ENCODE measurements around the gene EPN3.

Gene EPN3

DNA sequence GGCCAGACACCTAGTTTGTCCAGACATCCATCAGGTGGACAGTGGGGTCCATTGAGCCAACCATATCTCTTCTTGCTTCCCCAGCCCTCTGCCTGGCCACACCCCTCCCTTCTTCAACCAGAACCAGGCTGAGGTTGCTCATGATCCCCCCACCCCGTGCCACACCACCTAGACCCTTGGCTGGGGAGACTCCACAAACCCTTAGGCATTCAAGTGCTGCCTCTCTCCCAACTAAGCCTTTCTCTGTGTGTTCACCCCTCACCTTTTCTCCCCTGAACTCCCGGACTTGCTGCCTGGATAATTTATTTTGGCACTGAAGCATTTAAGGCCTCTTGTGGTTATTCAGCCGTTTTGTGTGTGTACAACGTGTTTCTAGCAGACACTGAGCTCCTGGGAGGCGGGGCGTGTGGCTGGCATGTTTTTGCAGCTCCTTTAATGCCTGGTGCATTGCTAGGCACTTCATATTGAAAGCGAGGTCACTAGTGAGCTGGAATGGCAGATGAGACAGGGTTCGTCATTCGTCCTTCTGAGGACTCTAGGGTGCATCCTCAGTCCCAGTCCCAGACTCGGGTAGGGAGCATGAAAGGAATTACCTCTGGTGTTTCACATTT, 56.7 kb downstream of the EPN3 start:
- Mint-ChIP-seq H3K27ac (no peak overlapping the region), H3K9me3 (no peaks in the 10 kb centered on the region), H3K36me3 (no peaks in the 10 kb centered on the region), H3K4me1 (no peaks in the 10 kb centered on the region), H3K4me3 (no peak overlapping the region)
- ATAC-seq = no peak
- DNase-seq (ENCODE audit: low spot score in 2 of 2) = no peak

DNA sequence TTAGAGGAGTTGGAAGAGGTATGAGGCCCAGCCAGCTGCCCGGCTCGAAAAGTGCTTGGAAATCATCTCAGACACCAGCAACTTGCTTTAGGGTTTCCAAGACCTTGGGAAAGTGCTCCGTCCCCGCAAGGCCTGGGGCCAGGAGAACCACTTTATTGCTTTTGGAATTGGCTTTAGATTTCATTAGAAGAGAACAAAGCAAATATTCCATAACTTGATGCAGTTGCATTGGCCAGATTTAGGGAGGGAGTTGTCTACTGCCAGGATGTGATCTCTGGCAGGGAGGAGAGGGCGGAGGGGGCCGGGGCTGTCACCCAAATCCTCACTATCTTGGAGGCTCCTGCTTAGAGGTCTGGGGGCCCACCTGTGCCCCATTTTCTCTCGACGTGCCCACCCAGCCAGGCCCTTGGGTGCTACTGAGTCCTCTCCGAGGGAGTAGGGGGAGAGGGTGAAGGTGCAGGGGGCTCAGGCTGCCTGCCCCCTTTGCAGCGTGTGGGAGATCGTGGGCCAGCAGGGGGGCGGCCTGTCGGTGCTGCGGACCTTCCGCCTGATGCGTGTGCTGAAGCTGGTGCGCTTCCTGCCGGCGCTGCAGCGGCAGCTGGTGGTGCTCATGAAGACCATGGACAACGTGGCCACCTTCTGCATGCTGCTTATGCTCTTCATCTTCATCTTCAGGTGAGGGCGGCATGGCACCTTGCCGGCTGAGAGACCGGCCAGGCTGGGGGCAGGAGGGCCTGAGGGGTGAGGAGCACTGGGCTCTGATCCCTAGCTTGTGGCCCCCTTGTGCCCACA, 58.6 kb downstream of the EPN3 start:
- Mint-ChIP-seq H3K9me3 (no peaks in the 10 kb centered on the region), H3K36me3 (no peaks in the 10 kb centered on the region), H3K27ac (no peak overlapping the region), H3K4me3 (no peak overlapping the region), H3K4me1 (no peaks in the 10 kb centered on the region)
- DNase-seq (ENCODE audit: low spot score in 2 of 2) (no peak), ATAC-seq (no peak)

DNA sequence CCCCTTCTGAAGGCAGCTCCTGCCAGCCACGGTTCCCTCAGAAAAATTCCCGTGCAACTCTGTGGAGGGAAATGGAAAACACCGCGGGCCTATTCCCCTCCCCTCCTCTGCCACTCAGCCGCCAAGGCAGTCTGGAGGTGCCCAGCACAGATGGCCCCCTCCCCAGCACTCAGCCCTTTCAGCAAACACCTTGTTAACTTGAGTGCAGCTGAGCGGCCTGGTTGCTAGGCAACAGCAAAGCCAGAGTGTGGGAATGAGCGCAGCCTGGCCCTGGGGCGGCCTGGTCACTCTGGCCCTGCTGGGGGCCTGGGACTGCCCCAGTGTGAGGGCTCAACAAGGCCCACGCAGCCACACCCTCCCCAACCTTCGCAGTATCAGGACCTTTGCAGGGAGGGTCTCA, 60.8 kb downstream of the EPN3 start:
- Mint-ChIP-seq H3K36me3 (no peaks in the 10 kb centered on the region), H3K4me3 (no peak overlapping the region), H3K27ac (no peak overlapping the region), H3K4me1 (no peaks in the 10 kb centered on the region), H3K9me3 (no peaks in the 10 kb centered on the region)
- DNase-seq (ENCODE audit: low spot score in 2 of 2) = no peak
- ATAC-seq = no peak

Data from stimulated activated effector memory CD8-positive, alpha-beta T cell treated with anti-CD3 and anti-CD28 coated beads, Interleukin-12 subunit alpha, Interleukin-12 subunit beta, amount 100 ng/mL, for 72 hours (primary cell).